GM19193 (cell line): ENCODE results near the gene ACSS1.

Experiments
- POLR2A ChIP-seq: IDR thresholded peaks from 4 replicates; pipeline ENCODE4 v1.6.1; 2011; ENCODE audit not compliant: insufficient read depth, insufficient read length; ENCODE audit errors: extremely low read depth

The ACSS1 gene

DNA sequence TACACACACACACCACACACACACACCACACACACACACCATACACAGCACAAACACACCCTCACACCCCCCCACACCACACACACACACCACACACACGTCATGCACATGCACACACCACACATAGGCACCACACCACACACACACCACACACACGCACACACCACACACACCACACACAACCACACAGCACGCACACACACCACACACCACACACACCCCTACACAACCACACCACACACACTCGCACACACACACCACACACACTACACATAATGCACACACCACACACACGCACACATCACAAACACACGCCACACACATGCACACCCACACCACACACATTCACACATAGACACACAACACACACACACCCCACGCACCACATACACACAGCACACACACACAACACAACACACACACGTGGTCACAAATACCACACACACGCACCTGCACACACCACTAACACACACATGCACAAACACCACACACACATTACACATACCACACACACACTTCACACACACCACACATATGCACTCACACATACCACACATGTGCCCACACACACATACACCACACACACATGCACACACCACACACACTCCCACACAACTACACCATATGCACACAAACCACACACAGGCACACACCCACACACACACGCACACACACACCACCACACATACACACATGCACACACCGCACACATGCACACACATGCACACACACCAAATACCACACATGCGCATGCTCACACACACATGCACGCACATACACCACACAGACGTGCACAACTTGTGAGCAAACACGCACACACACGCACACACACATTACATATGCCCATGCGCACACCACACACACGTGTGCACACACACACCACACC, 9.4 kb upstream of the ACSS1 start:
- TF ChIP-seq POLR2A: no peak

DNA sequence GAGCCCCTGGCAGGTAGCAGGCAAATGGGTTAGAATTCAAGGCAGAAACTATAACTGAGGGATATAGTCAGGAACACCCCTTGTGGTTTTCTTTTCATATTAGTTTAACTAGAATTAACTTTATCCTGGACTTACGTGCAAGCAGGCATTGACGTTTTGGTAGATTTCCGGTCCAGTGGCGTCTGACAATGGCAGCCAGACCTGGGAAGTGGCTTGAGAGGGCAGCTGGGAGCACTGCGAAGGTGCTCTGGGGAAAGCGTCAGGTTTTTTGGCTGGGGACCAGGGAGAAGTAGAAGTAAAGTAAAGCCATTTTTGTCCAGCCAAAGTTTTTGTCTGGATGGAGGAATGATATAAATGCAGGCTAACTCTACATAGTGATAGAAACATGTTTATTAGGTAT, 8.4 kb upstream of the ACSS1 start:
- TF ChIP-seq POLR2A: no peak

DNA sequence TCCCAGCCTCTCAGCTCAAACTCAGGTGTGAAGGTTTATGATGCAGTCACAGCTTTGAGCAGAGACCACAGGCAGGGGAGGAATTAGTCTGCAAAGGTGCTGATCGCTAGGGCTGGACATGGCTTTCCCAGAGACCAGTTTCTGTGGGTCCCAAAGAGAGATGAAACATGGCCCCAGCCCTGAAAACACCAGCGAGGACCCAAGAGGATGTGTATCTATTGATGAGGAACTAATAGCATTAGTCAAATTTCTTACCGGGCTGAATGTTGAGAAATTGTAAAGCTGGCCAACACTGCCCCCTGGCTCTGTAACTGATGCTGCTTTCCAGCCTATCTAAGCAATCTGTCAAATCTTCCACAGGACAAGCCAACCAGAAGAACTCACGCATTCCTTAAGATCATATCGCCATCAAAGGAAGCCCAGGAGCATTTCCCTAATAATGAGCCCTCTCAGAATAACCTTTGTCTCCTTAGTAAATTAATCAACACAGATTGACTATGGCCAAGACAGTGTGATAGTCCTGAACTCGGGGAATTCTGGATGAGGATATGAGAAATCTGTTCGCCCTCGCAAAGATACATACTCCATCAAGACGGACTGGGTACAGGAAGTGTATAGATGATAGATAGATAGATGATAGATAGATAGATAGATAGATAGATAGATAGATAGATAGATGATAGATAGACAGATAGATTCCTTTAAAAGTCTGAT, 7.8 kb upstream of the ACSS1 start:
- no peak for TF ChIP-seq POLR2A

DNA sequence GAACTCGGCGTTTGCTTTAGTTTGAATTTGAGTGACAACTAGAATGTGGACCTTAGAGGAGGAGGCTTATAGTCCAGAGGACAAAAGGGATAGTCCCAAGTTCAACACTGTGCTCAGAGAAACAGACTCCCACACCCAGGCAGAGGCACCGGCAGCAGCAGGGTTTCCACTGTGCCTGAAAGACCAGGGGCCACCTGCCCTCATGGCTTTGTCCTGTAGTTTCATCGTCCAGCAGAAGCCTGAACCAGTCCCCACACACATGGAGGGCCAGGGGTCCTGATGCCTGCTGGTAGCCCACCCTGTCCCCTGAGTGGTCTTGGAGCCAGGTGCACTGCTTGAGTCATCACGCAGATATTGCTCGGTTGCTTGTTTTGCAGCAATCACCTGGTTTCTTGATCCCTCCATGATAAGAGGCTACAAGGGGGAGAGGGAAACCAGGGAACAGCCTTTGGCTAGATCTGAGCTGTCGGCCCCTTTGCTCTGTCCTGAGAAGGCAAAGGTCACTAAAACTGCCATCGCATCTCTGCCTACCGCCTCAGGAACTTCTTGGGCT, 7.2 kb upstream of the ACSS1 start:
- no peak for TF ChIP-seq POLR2A

DNA sequence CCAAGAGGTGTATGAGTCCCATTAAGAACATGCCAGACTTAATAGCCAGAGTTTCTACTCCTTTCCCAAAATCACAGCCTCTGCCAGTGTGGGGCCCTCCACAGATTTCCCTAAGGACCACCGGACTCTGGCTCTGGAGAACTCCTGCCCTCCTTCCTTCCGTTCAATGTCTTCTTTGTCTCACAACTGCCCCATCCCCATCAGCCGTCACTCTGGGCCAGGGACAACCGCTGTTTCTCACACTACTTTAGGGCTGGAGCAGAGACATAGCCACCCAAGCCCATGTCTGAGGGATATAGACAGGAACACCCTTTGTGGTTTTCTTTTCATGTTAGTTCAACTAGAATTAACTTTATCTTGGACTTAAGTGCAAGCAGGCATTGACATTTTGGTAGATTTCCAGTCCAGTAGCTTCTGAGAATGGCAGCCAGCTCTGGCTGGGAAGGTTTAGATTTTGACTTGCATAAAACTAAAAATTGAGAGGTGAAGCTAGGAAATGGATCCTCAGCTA, 6.7 kb upstream of the ACSS1 start:
- no peak for TF ChIP-seq POLR2A

GRCh38 chr20:25063981-25064380, 6.0 kb upstream of the ACSS1 start:
- no peak for TF ChIP-seq POLR2A

DNA sequence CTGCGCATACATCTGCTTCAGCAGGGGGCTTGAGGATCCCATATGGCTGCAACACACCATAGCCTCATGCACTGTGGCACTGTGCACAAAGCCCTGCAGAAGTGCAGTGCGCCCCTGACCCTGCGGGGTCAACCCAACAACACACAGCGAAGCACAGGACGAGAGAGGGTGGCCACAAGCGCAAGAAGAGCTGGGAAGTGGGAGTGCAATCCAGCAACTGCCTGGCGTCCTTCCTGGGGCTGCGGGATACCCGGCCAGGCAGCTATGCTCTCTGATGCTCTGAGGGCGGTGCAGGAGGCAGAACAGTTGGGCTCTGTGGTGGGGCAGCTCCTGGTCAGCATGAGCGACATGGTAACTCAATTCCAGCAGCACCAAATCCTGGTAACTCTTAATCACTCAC, 5.6 kb upstream of the ACSS1 start:
- TF ChIP-seq POLR2A: no peak

- TF ChIP-seq POLR2A: no peak
Measured at GRCh38 chr20:25062841-25063240, 4.9 kb upstream of the ACSS1 start.

DNA sequence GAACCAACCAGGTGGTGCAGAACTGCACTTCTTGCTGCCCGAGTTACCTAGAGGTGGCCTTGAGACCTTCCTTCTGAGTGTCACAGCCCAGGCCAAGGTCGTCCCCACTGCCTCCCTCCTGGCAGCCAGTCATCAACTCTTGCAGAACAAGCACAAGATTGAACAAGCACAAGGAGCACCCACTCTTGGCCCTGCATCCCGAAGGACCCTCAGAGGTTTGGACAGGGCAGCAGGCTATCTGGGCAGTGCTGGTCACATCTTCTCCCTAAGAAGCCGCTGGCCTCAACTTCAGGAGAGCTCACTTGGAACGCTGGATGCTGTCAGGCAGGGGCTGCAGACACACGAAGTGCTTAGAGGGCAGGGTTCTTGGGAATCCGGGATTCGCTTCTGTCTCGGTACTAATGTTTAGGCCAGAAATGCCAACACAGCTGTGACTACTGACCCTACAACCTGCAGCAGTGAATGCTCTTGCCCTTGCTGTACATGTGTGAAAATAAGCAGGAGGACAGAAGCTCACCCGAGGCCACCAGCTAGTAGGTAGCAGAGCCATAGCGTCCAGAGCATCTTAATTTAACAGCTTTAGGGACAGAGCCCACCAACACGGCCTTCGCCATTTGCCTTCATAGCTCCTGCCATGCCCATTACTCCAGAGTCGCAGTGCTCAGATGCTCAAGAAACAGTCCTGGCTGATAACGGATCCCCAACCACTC, 4.0 kb upstream of the ACSS1 start:
- TF ChIP-seq POLR2A: no peak

DNA sequence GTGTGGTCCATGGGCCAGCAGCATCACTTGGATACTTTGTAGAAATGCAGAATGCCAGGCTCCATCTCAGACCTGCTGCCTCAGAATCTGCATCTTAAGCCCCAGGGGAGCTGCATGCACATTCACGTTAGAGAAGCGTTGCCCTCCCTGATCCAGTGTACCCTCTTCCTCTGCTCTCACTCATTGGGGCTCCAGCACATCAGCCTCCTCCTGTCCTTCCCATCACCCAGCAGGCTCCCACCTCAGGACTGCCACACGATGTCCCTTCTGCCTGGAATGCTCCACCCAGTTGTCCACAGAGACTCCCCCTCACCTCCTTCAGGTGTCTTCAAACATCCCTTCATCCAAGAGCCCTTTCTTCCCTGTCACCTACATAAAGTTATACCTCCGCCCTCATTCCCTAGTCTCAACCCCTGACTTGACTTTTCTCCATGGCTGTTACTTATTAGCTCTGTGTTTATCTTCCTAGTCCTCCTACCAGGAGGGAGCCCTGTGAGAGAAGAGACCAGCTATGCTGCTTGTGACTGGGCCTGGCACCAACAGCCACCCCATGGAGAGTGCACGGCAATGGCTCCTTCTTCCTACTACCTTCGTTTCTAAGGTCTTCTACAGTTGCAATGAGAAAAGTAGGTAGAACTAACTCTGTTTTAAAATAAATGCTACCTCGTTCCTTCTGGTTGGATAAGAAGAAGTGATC, 3.3 kb upstream of the ACSS1 start:
- TF ChIP-seq POLR2A: no peak

DNA sequence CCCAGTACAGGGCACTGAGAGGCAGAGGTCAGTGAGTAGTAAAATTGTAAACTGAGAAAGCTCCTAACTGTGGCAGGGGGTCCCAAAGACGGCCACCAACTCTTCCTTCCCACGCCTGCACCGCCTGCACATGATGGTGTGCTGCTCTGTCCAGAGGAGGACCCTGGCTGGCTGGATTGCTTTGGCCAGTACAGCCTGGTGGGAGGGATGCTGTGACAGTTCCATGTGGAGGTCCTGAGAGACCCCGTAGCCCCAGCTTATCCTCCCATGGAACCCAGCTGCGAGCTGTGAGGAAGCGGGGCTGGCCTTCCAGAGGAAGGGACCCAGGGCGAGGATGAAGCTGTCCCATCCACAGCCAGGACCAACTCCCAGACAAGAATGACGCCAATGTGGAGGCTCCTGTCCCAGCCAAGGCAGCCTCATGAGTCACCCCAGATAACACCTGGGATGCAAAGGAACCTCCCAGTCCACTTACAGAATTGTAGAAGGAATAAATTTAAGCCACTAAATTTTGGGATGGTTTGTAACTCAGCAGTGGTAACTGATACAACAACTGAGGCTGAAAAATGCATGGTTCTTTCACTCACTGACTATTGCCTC, 2.0 kb upstream of the ACSS1 start:
- TF ChIP-seq POLR2A: no peak

DNA sequence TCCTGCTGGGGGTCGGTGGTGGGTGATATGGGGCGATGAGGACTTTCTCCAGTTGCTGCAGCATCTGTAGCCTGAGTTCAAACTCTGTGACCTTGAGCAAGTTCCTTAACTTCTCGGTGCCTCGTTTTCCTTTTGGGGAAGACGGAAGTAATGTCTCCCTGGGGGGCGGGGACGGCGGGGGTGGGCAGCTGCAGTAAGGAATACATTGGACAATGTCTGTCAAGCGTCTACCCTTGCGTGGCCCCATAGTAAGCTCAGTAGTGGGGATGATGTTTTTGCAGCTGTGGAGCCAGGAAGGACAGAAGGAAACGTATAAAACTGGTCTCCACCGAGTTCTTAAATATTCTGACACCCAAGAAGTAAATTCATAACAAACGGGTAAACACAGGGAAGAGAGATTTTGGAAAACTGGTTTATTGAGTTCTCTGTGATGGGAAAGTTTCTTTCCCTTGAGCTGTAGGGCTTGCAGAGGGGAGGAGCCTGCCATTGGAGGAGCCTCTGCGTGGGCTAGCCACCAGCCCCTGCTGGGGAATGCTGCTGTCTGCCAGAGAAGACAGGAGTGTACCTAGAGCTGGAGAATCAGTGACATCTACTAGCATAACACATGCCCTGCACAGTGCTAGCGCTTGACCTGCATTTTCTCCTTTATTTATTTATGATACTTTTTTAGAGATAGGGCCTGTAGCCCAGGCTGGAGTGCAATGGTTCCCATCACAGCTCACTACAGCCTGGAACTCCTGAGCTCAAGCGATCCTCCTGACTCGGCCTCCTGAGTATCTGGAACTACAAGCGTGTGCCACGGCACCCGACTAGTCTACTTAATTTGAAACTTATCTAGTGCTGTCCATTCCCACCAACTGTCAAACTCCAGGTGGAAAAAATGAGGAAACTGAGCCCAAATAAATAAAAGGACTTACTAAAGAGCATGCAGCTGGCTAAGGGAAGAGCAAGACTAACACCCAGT, 1.2 kb upstream of the ACSS1 start:
- no peak for TF ChIP-seq POLR2A
